IMR-90 (cell line): ENCODE results near the gene ASPA. TPM values are rescaled to one million over a fixed set of nuclear protein-coding genes. Genes with fewer than 3 reads are reported as not detected.

ENCODE experiments used
- ATAC-seq: fragments of 200-7000 bp; cut with Tn5 transposase; 2 replicates; pipeline ENCODE4 v1.9.1; 2020; ENCODE audit warnings: low read depth, mild to moderate bottlenecking, moderate library complexity
- BruUV-seq: library from RNA; stranded (reverse); fragments of 400-500 nt; replicated peaks from 2 replicates; lab custom pipeline; 2021; lab: Mats Ljungman, UMichigan
- CTCF ChIA-PET: fragments of 300-600 bp; formaldehyde crosslinking; extraction: SDS; loops from one replicate; lab custom pipeline; 2021; ENCODE audit warnings: antibody characterized with exemption; lab: Yijun Ruan, JAX
- POLR2A ChIA-PET: fragments of 300-600 bp; sonication (Branson Sonifier 250); formaldehyde crosslinking; loops from one replicate; lab custom pipeline; 2022; ENCODE audit warnings: antibody characterized with exemption; ENCODE audit not compliant: unreplicated experiment; lab: Charles Lee
- DNase-seq: peaks from one replicate; pipeline ENCODE4 v3.0.0; 2013
- H2AFZ ChIP-seq: replicated peaks from 2 replicates; pipeline ENCODE3; 2013; ENCODE audit warnings: low read length, mild to moderate bottlenecking; ENCODE audit not compliant: poor library complexity
- H2AK5ac ChIP-seq: 2 replicates; pipeline ENCODE4 v1.6.1; 2013; ENCODE audit warnings: low read depth, low read length, inconsistent platforms
- H2AK9ac ChIP-seq: replicated peaks from 2 replicates; pipeline ENCODE3; 2013; ENCODE audit warnings: mild to moderate bottlenecking, low read depth, low read length, moderate library complexity; ENCODE audit not compliant: poor library complexity
- H2BK120ac ChIP-seq: 2 replicates; pipeline ENCODE4 v1.6.1; 2013; ENCODE audit warnings: low read depth, low read length, inconsistent platforms
- H2BK15ac ChIP-seq: 3 replicates; pipeline ENCODE4 v1.6.1; 2013; ENCODE audit warnings: low read depth, low read length, inconsistent platforms
- H2BK20ac ChIP-seq: 2 replicates; pipeline ENCODE4 v1.6.1; 2013; ENCODE audit warnings: low read depth, mild to moderate bottlenecking, inconsistent platforms, low read length, moderate library complexity
- H2BK5ac ChIP-seq: 2 replicates; pipeline ENCODE4 v1.6.1; 2013; ENCODE audit warnings: mild to moderate bottlenecking, low read depth, low read length, inconsistent platforms; ENCODE audit not compliant: poor library complexity, severe bottlenecking
- H3K14ac ChIP-seq: replicated peaks from 2 replicates; pipeline ENCODE4 v1.6.1; 2013; ENCODE audit warnings: low read depth, low read length, inconsistent platforms
- H3K18ac ChIP-seq: 2 replicates; pipeline ENCODE4 v1.6.1; 2013; ENCODE audit warnings: low read depth, low read length, control low read depth
- H3K23ac ChIP-seq: 2 replicates; pipeline ENCODE4 v1.6.1; 2013; ENCODE audit warnings: low read depth, low read length, inconsistent platforms
- H3K27ac ChIP-seq: 2 replicates; pipeline ENCODE4 v1.5.1; 2013; ENCODE audit warnings: mild to moderate bottlenecking, control low read depth, low read length; ENCODE audit not compliant: insufficient read depth
- H3K27me3 ChIP-seq: 2 replicates; pipeline ENCODE4 v1.6.1; 2013; ENCODE audit warnings: low read length; ENCODE audit not compliant: control insufficient read depth, insufficient read depth
- H3K36me3 ChIP-seq: 2 replicates; pipeline ENCODE4 v1.6.1; 2013; ENCODE audit warnings: low read length, mixed read lengths; ENCODE audit not compliant: control insufficient read depth, insufficient read depth
- H3K4ac ChIP-seq: 2 replicates; pipeline ENCODE4 v1.6.1; 2013; ENCODE audit warnings: low read depth, low read length, inconsistent platforms
- H3K4me1 ChIP-seq: 2 replicates; pipeline ENCODE4 v1.6.1; 2013; ENCODE audit warnings: low read length, mixed read lengths; ENCODE audit not compliant: control insufficient read depth, insufficient read depth
- H3K4me2 ChIP-seq: 2 replicates; pipeline ENCODE4 v1.6.1; 2013; ENCODE audit warnings: low read depth, mild to moderate bottlenecking, control low read depth, low read length, moderate library complexity
- H3K4me3 ChIP-seq: 2 replicates; pipeline ENCODE4 v1.5.1; 2013; ENCODE audit warnings: low read depth, mild to moderate bottlenecking, control low read depth, low read length, moderate library complexity; ENCODE audit not compliant: insufficient read depth
- H3K56ac ChIP-seq: 2 replicates; pipeline ENCODE4 v1.6.1; 2013; ENCODE audit warnings: low read length, inconsistent platforms; ENCODE audit not compliant: insufficient read depth; ENCODE audit errors: extremely low read depth
- H3K79me1 ChIP-seq, 2 experiments: 2 replicates each; pipeline ENCODE4 v1.6.1; 2013; ENCODE audit warnings: low read length in 2 of 2, inconsistent platforms in 1 of 2, low read depth in 1 of 2
- H3K9ac ChIP-seq: 2 replicates; pipeline ENCODE4 v1.6.1; 2013; ENCODE audit warnings: low read depth, low read length, control low read depth
- H3K9me1 ChIP-seq: 2 replicates; pipeline ENCODE4 v1.6.1; 2013; ENCODE audit warnings: low read length, inconsistent platforms; ENCODE audit not compliant: insufficient read depth
- H3K9me3 ChIP-seq: 2 replicates; pipeline ENCODE4 v1.6.1; 2013; ENCODE audit warnings: low read length; ENCODE audit not compliant: control insufficient read depth, insufficient read depth
- H4K20me1 ChIP-seq: 2 replicates; pipeline ENCODE4 v1.6.1; 2013; ENCODE audit warnings: low read length, inconsistent platforms; ENCODE audit not compliant: insufficient read depth
- H4K5ac ChIP-seq: 2 replicates; pipeline ENCODE4 v1.6.1; 2013; ENCODE audit warnings: mild to moderate bottlenecking, low read depth, low read length, control low read depth
- H4K8ac ChIP-seq, 2 experiments: 2 replicates each; pipeline ENCODE4 v1.6.1; 2013; ENCODE audit warnings: low read depth in 2 of 2, low read length in 2 of 2, control low read depth in 1 of 2, inconsistent platforms in 1 of 2
- H4K91ac ChIP-seq: 2 replicates; pipeline ENCODE4 v1.6.1; 2013; ENCODE audit warnings: low read depth, low read length, inconsistent platforms; ENCODE audit not compliant: insufficient read depth
- BHLHE40 ChIP-seq: fragments of 150-350 bp; IDR thresholded peaks from 2 replicates; pipeline ENCODE4 v1.6.1; 2016; ENCODE audit warnings: mild to moderate bottlenecking, low read depth, low read length
- CEBPB ChIP-seq: IDR thresholded peaks from 2 replicates; pipeline ENCODE4 v1.6.1; 2012; ENCODE audit warnings: low read depth, low read length, improper control_type of control experiment
- CHD1 ChIP-seq: IDR thresholded peaks from 2 replicates; pipeline ENCODE4 v1.6.1; 2012; ENCODE audit warnings: low read depth, low read length, improper control_type of control experiment
- CTCF ChIP-seq: conservative IDR thresholded peaks from 2 replicates; pipeline ENCODE4 v1.5.1; 2012; ENCODE audit warnings: mild to moderate bottlenecking, low read depth, low read length, improper control_type of control experiment
- ELK1 ChIP-seq: fragments of 150-350 bp; IDR thresholded peaks from 2 replicates; pipeline ENCODE4 v1.6.1; 2016; ENCODE audit warnings: low read depth, mild to moderate bottlenecking, low read length, moderate library complexity, borderline replicate concordance
- MXI1 ChIP-seq: IDR thresholded peaks from 2 replicates; pipeline ENCODE4 v1.6.1; 2012; ENCODE audit warnings: low read depth, mild to moderate bottlenecking, low read length, moderate library complexity, borderline replicate concordance
- POLR2A ChIP-seq: IDR thresholded peaks from 2 replicates; pipeline ENCODE4 v1.6.1; 2012; ENCODE audit warnings: mild to moderate bottlenecking, low read depth, low read length
- RAD21 ChIP-seq: IDR thresholded peaks from 2 replicates; pipeline ENCODE4 v1.6.1; 2012; ENCODE audit warnings: low read length, improper control_type of control experiment
- RCOR1 ChIP-seq: IDR thresholded peaks from 2 replicates; pipeline ENCODE4 v1.6.1; 2012; ENCODE audit warnings: mild to moderate bottlenecking, low read length, improper control_type of control experiment; ENCODE audit not compliant: insufficient replicate concordance
- RFX5 ChIP-seq: IDR thresholded peaks from 2 replicates; pipeline ENCODE4 v1.8.0; 2012; ENCODE audit warnings: low read depth, mild to moderate bottlenecking, low read length, moderate library complexity
- SMC3 ChIP-seq: fragments of 150-350 bp; IDR thresholded peaks from 2 replicates; pipeline ENCODE4 v1.6.1; 2016; ENCODE audit warnings: low read depth, mild to moderate bottlenecking, antibody characterized with exemption, low read length, moderate library complexity
- WGBS, 2 experiments: methylation state at CpG; one replicate each; pipeline versions ENCODE4 v1.1.5 to v1.1.7; 2013; ENCODE audit warnings: missing lambda C conversion rate in 2 of 2; ENCODE audit not compliant: insufficient read length in 1 of 2; ENCODE audit errors: extremely low coverage in 2 of 2; 5-methylcytosine and 5-hydroxymethylcytosine counted together
- dilution Hi-C: fragments of 300-500 bp; cut with HindIII; formaldehyde crosslinking; loops from one replicate; pipeline ENCODE4 v1.14.3; 2018; ENCODE audit warnings: low sequenced_read_pairs; ENCODE audit not compliant: unreplicated experiment
- in situ Hi-C: fragments of 300-500 bp; cut with MboI; formaldehyde crosslinking; loops from 3 replicates; pipeline ENCODE4 v1.14.3; 2019; ENCODE audit warnings: low sequenced_read_pairs, inconsistent platforms, mixed read lengths
- intact Hi-C: fragments of 100-400 bp; cut with micrococcal nuclease; formaldehyde crosslinking; loops from 2 replicates; pipeline ENCODE4 v1.10.0; 2022
- polyA plus RNA-seq, 3 experiments: library from polyadenylated mRNA; depleted of rRNA; stranded (reverse); fragments of >200 nt; gene quantifications; 2 replicates each; pipeline ENCODE4 v1.2.3, GENCODE V29; 2012; ENCODE audit warnings: low replicate concordance in 1 of 3
- total RNA-seq: library from RNA; depleted of rRNA; stranded (reverse); fragments of >200 nt; gene quantifications from 2 replicates; pipeline ENCODE4 v1.2.3, GENCODE V29; 2012

Gene ASPA
- total and polyA plus RNA-seq, 2 of the 4 experiments (the other 2 are of a cell fraction), result 0.02 TPM; not detected in 1

- no peak for TF ChIP-seq RCOR1
- TF ChIP-seq RFX5, result no peak
- no peak for TF ChIP-seq BHLHE40
- no peak for TF ChIP-seq SMC3
- TF ChIP-seq CTCF, result no peak
- TF ChIP-seq ELK1, result no peak
- no peak for TF ChIP-seq MXI1
- no peak for TF ChIP-seq CHD1
- TF ChIP-seq POLR2A, result no peak
- TF ChIP-seq CEBPB, result no peak
- no peak for TF ChIP-seq RAD21
- H4K91ac ChIP-seq, result no peak overlapping the region
- DNase-seq, result no peak
- no peaks in the 10 kb centered on the region for H3K4me1 ChIP-seq
- H3K36me3 ChIP-seq, result no peaks in the 10 kb centered on the region
- ChIA-PET POLR2A (no interaction called here), CTCF (no interaction called here)
- no peak overlapping the region for H2BK20ac ChIP-seq
- in situ Hi-C loops (no loop called here), intact Hi-C loops (no loop called here), dilution Hi-C loops (no loop called here)
- H2BK5ac ChIP-seq, result no peak overlapping the region
- H3K23ac ChIP-seq, result no peak overlapping the region
- no peaks in the 10 kb centered on the region for H4K20me1 ChIP-seq
- H3K27me3 ChIP-seq, result no peaks in the 10 kb centered on the region
- peak overlapping the region; percentile 65 for H2AK9ac ChIP-seq
- no peak overlapping the region for H3K4me3 ChIP-seq
- no peaks in the 10 kb centered on the region for H3K79me1 ChIP-seq
- no peak overlapping the region for H3K27ac ChIP-seq
- H3K9me3 ChIP-seq, result peaks cover 1% of the 10 kb centered on the region; the same call in 1 of the 2 replicates
- H3K56ac ChIP-seq, result no peak overlapping the region
- no peak overlapping the region for H3K9ac ChIP-seq
- H3K4me2 ChIP-seq, result no peak overlapping the region
- H3K14ac ChIP-seq, result no peak overlapping the region
- H4K5ac ChIP-seq, result no peak overlapping the region
- BruUV-seq, result no TSS peak
- 88% methylated on average over 11 of the region's 13 CpGs; no CpG with 5 or more reads in 1 of the 2 experiments for WGBS, 2 experiments
- H3K4ac ChIP-seq, result no peak overlapping the region
- H4K8ac ChIP-seq, result no peak overlapping the region
- no peak overlapping the region for H2BK15ac ChIP-seq
- no peak overlapping the region for H2BK120ac ChIP-seq
- no peak overlapping the region for H2AK5ac ChIP-seq
- no peak overlapping the region for H3K18ac ChIP-seq
- no peak for ATAC-seq
- no peaks in the 10 kb centered on the region for H3K9me1 ChIP-seq
- no peak overlapping the region for H2AFZ ChIP-seq
Observed at GRCh38 chr17:3524024-3524423, 48.2 kb downstream of the ASPA start.
